Psoas muscle (tissue), 8 donors: ENCODE results near the gene AFAP1. TPM values are rescaled to one million over a fixed set of nuclear protein-coding genes. Genes with fewer than 3 reads are reported as not detected.

Experiments
- ATAC-seq, 4 donors: fragments of 200-7000 bp; cut with Tn5 transposase; one replicate each; pipeline ENCODE4 v1.9.1; 2020; ENCODE audit warnings: moderate library complexity in 3 of 4, mild to moderate bottlenecking in 2 of 4
- DNase-seq, 2 donors: peaks; one replicate each; pipeline ENCODE4 v3.0.0-alpha.2; 2020
- H3K27ac ChIP-seq: fragments of 200-600 bp; one replicate; pipeline ENCODE4 v1.8.0; 2022
- H3K27me3 ChIP-seq, 3 donors: fragments of 200-600 bp in 1 of 3; one replicate each; pipeline versions ENCODE4 v1.6.1 to v1.8.0; 2013 to 2022; ENCODE audit warnings: low read length in 2 of 3, mild to moderate bottlenecking in 2 of 3, moderate library complexity in 1 of 3; ENCODE audit not compliant: insufficient read depth in 3 of 3
- H3K36me3 ChIP-seq, 2 donors: fragments of 200-600 bp in 1 of 2; one replicate each; pipeline versions ENCODE4 v1.6.1 to v1.8.0; 2013 to 2022; ENCODE audit warnings: low read depth in 1 of 2, mild to moderate bottlenecking in 1 of 2, moderate library complexity in 1 of 2; ENCODE audit not compliant: insufficient read depth in 1 of 2
- H3K4me1 ChIP-seq: fragments of 200-600 bp; one replicate; pipeline ENCODE4 v1.8.0; 2022
- H3K4me3 ChIP-seq: fragments of 200-600 bp; one replicate; pipeline ENCODE4 v1.8.0; 2022; ENCODE audit warnings: mild to moderate bottlenecking
- H3K9me3 ChIP-seq: fragments of 200-600 bp; one replicate; pipeline ENCODE4 v1.8.0; 2022
- CTCF ChIP-seq: fragments of 200-600 bp; IDR thresholded peaks from one replicate; pipeline ENCODE4 v1.8.0; 2022; ENCODE audit warnings: antibody characterized with exemption
- WGBS, 3 donors: extraction: QIAGEN DNeasy Blood & Tissue Kit; methylation state at CpG; one replicate each; pipeline versions ENCODE4 v1.1.6 to v1.1.7; 2013; 5-methylcytosine and 5-hydroxymethylcytosine counted together
- intact Hi-C, 2 donors: fragments of 100-400 bp; cut with DNase I; formaldehyde crosslinking; loops; one replicate each; pipeline versions ENCODE4 v1.11.0 to v1.14.2; 2022
- polyA plus RNA-seq, 3 donors: library from polyadenylated mRNA; stranded (reverse); fragments of 200-250 nt; gene quantifications; one replicate each; pipeline ENCODE4 v1.2.3, GENCODE V29; 2013
- total RNA-seq, 4 donors: library from RNA; stranded (reverse); fragmentation: NEBNext Ultra II Directional in 2 of 4; extraction: Animal tissue kit (Norgen Biotek cat#: 25700) in 2 of 4; gene quantifications; one replicate each; pipeline versions ENCODE4 v1.2.1 to v1.2.4, GENCODE V29; 2021 to 2023
- donor health status: healthy with polysubstance abuse.
- donor health status: DM: no; HTN: no; CAD: no; lungs with moderate emphysema.
- donor health status: Bipolar disorder and iron deficiency.
- donor health status: healthy.
- donor health status: DM: yes; HTN: yes; CAD: no.
- donor health status: DM: no; HTN: no; CAD: no.
- donor health status: DM: no; HTN: no; CAD: no.
- donor health status: DM: yes; HTN: yes; CAD: no.

AFAP1 gene
- total and polyA plus RNA-seq, 7 donors: 1.3 to 11.4 (median 2.6) TPM

DNA sequence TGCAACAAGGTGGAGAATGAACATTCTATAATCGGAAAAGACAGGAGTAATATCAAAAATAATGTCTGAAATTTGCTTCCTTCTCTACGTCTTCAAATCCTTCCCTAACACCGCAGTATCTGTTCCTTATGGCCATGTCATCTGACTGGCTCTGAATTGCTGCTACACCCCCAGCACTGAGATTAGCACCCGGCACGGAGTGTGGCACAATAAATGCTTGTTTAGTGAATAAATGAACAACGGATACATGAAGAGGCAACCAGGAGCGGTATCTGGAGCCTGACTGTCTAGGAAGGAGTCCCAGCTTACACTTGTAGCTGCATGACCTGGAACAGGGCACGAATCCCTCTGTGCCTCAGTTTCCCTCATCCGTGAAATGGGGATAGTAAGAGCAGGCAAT, 164.3 kb downstream of the AFAP1 start:
- Histone ChIP-seq H3K9me3 (no peaks in the 10 kb centered on the region), H3K36me3 (peaks cover 0 to 51% of the 10 kb centered on the region in 2 donors), H3K4me3 (no peak overlapping the region), H3K27ac (no peak overlapping the region), H3K27me3 (no peaks in the 10 kb centered on the region), H3K4me1 (no peaks in the 10 kb centered on the region)
- ATAC-seq (no peak), DNase-seq (no peak)
- intact Hi-C loops: no loop called here
- TF ChIP-seq CTCF: no peak
- WGBS, 3 donors: 88 to 98% (median 93%) methylated on average over 9 of the region's 9 CpGs

DNA sequence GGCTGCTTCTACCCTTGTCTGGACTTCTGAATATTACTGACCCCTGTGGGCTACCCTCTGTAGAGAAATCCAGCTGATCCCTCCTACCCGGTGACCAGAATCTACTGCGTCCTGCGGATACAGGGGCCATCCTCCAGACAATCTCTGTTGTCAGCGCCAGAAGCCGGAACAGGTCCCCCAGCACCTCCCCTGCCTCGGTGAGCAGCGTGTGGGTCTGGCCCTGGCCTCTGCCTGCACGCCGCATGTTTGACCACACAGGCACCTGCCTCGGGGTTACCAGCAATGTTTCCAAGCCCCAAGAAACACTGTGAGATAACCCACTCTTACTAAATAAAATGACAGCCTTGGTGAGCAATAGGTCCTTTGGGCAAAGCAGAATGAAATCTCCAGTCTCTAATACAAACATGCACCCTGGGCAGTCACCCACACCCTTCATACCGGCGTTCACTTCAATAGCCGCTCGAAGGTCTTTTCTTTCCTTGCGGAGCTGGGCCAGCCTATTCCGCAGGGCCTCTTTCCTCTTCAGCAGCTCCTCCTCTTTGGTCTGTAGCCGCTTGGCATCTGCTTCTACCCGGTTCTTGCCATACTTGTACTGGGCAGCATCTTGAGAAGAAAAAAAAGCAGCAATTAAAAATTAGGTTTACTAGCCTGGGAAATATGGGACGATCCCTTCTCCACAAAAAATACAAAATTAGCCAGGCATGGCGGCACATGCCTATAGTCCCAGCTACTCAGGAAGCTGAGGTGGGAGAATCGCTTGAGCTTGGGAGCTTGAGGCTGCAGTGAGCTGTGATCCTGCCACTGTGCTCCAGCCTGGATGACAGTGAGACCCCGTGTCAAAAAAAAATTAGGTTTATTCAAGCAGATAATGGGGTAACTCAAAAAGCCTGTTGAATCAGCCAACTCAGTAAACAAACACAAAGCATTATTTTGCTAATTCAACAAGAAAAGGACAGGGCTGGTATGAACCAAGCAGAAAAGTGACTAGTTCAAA, 165.1 kb downstream of the AFAP1 start:
- DNase-seq: no peak
- H3K9me3 ChIP-seq: no peaks in the 10 kb centered on the region
- H3K4me3 ChIP-seq: no peak overlapping the region
- H3K27ac ChIP-seq: no peak overlapping the region
- no peaks in the 10 kb centered on the region for H3K4me1 ChIP-seq
- no peaks in the 10 kb centered on the region for H3K27me3 ChIP-seq
- intact Hi-C loops: no loop called here
- WGBS, 3 donors: 94 to 95% (median 95%) methylated on average over 22 of the region's 22 CpGs
- TF ChIP-seq CTCF: no peak
- H3K36me3 ChIP-seq: peaks cover 0 to 51% of the 10 kb centered on the region in 2 donors
- no peak for ATAC-seq

DNA sequence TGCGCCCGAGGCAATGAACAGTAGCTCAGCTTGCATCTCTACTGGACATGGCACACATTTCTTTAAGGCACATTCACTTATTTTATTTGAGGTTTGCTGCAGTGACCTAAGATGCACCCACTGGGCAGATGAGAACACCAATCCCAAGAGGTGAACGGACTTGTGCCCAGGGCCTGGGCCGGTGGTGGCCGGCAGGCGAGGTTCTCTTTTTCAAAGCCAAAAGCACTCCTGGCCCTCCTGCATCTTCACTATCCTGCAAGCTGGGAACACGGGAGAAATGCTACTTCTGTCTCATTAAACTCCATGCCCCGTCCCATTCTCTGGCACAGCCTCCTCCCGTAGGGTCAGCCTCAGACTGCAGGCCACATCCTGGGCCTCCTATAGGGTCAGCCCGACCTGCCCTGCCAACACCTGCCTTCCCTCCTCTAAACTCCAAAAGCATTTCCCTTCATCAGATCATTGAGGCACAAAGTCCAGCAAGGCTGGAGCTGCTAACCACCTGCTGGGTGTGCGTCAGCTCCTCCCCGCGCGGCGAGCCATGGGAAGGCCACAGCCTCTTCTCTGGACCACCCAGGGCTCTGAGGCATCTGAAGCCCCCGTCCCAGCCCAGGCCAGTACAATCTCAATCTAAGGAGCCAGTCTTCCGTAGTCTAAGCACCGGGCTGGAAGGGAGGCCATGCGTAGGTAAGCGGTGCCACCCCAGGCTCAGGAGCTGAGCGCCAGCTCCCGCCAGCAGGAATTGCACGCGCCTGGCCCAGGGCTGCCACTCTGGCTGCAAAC, 166.1 kb downstream of the AFAP1 start:
- H3K4me1 ChIP-seq: no peaks in the 10 kb centered on the region
- no peak for DNase-seq
- H3K36me3 ChIP-seq: peaks cover 0 to 57% of the 10 kb centered on the region in 2 donors
- H3K4me3 ChIP-seq: no peak overlapping the region
- TF ChIP-seq CTCF: no peak
- ATAC-seq: peak in 1 of 4 donors; percentile 17
- no peak overlapping the region for H3K27ac ChIP-seq
- no peaks in the 10 kb centered on the region for H3K9me3 ChIP-seq
- WGBS, 3 donors: 92 to 95% (median 95%) methylated on average over 24 of the region's 24 CpGs
- no peaks in the 10 kb centered on the region for H3K27me3 ChIP-seq
- intact Hi-C loops: no loop called here

- peak in 1 of 4 donors; percentile 36 for ATAC-seq
- Histone ChIP-seq H3K4me3 (no peak overlapping the region), H3K27me3 (no peaks in the 10 kb centered on the region), H3K36me3 (peaks cover 0 to 57% of the 10 kb centered on the region in 2 donors), H3K27ac (no peak overlapping the region), H3K9me3 (no peaks in the 10 kb centered on the region), H3K4me1 (no peaks in the 10 kb centered on the region)
- no peak for TF ChIP-seq CTCF
- intact Hi-C loops: no loop called here
- WGBS, 3 donors: 78 to 81% (median 80%) methylated on average over 31 of the region's 31 CpGs
- peak; percentile 38 to 69 for DNase-seq
Measured at GRCh38 chr4:7772711-7773385, 166.8 kb downstream of the AFAP1 start.
